H7 (cell line): Measurements from ENCODE around the gene PPP1CA. TPM values are rescaled to one million over a fixed set of nuclear protein-coding genes. Genes with fewer than 3 reads are reported as not detected.
"Not testable (repeated sequence)": the region's sequence is repeated elsewhere in the genome, so short reads cannot be mapped to it uniquely, and the experiment has no call there.

ENCODE experiments used
- DNase-seq: peaks from one replicate; pipeline ENCODE4 v3.0.0; 2012
- H3K27me3 ChIP-seq: 2 replicates; pipeline ENCODE4 v1.6.0; 2011; ENCODE audit warnings: mild to moderate bottlenecking, low read length; ENCODE audit not compliant: control insufficient read depth, insufficient read depth
- H3K36me3 ChIP-seq: replicated peaks from 2 replicates; pipeline ENCODE4 v1.5.1; 2011; ENCODE audit warnings: low read length; ENCODE audit not compliant: control insufficient read depth, insufficient read depth
- H3K4me3 ChIP-seq: 2 replicates; pipeline ENCODE4 v1.5.1; 2011; ENCODE audit warnings: low read depth, mild to moderate bottlenecking, control low read depth, low read length, moderate library complexity; ENCODE audit not compliant: insufficient read depth
- total RNA-seq: library from RNA; depleted of rRNA; stranded (reverse); fragments of >200 nt; shearing (Covaris generic); gene quantifications from 2 replicates; pipeline ENCODE4 v1.2.3, GENCODE V29; 2014

PPP1CA gene
- total RNA-seq, 1 experiment from 2014 or later = 314 TPM

GRCh38 chr11:67405688-67406339 is 4.2 kb upstream of the PPP1CA start:
- Histone ChIP-seq H3K4me3 (no peak overlapping the region), H3K36me3 (no peaks in the 10 kb centered on the region), H3K27me3 (no peaks in the 10 kb centered on the region)
- no peak for DNase-seq

- no peak overlapping the region for H3K4me3 ChIP-seq
- H3K36me3 ChIP-seq = peaks cover 3% of the 10 kb centered on the region
- DNase-seq = no peak
- no peaks in the 10 kb centered on the region for H3K27me3 ChIP-seq
Observed at GRCh38 chr11:67405196-67405567, 3.5 kb upstream of the PPP1CA start.

GRCh38 chr11:67404515-67405195 is 3.0 kb upstream of the PPP1CA start:
- no peaks in the 10 kb centered on the region for H3K27me3 ChIP-seq
- H3K4me3 ChIP-seq = no peak overlapping the region
- no peak for DNase-seq
- H3K36me3 ChIP-seq = peaks cover 4% of the 10 kb centered on the region

GRCh38 chr11:67403085-67403484 is 1.4 kb upstream of the PPP1CA start:
- not testable (repeated sequence) for DNase-seq, H3K4me3 ChIP-seq, H3K27me3 ChIP-seq
- H3K36me3 ChIP-seq = peaks cover 13% of the 10 kb centered on the region

- H3K27me3 ChIP-seq, DNase-seq: not testable (repeated sequence)
- Histone ChIP-seq H3K36me3 (peaks cover 19% of the 10 kb centered on the region), H3K4me3 (0 out of 2 replicates have a peak overlapping the region, but pooled peaks have one; percentile 9)
Observed at GRCh38 chr11:67402192-67402839, 658 bp upstream of the PPP1CA start.

GRCh38 chr11:67400942-67401494 is 640 bp downstream of the PPP1CA start:
- H3K4me3 ChIP-seq = peak overlapping the region; percentile 82
- no peaks in the 10 kb centered on the region for H3K27me3 ChIP-seq
- peaks cover 19% of the 10 kb centered on the region for H3K36me3 ChIP-seq
- no peak for DNase-seq

GRCh38 chr11:67400251-67400941 is 1.3 kb downstream of the PPP1CA start:
- H3K4me3 ChIP-seq = peak overlapping the region; percentile 82
- peaks cover 21% of the 10 kb centered on the region for H3K36me3 ChIP-seq
- no peaks in the 10 kb centered on the region for H3K27me3 ChIP-seq
- no peak for DNase-seq

GRCh38 chr11:67398661-67399563 is 2.7 kb downstream of the PPP1CA start:
- H3K4me3 ChIP-seq = no peak overlapping the region
- peaks cover 23% of the 10 kb centered on the region for H3K36me3 ChIP-seq
- no peaks in the 10 kb centered on the region for H3K27me3 ChIP-seq
- no peak for DNase-seq

GRCh38 chr11:67397986-67398660 is 3.5 kb downstream of the PPP1CA start:
- H3K4me3 ChIP-seq = no peak overlapping the region
- peaks cover 27% of the 10 kb centered on the region for H3K36me3 ChIP-seq
- no peaks in the 10 kb centered on the region for H3K27me3 ChIP-seq
- no peak for DNase-seq

GRCh38 chr11:67397536-67397935 is 4.1 kb downstream of the PPP1CA start:
- no peak for DNase-seq
- Histone ChIP-seq H3K4me3 (no peak overlapping the region), H3K36me3 (peaks cover 27% of the 10 kb centered on the region), H3K27me3 (no peaks in the 10 kb centered on the region)

GRCh38 chr11:67396587-67397389 is 4.9 kb downstream of the PPP1CA start:
- Histone ChIP-seq H3K36me3 (peaks cover 27% of the 10 kb centered on the region), H3K27me3 (no peaks in the 10 kb centered on the region), H3K4me3 (no peak overlapping the region)
- no peak for DNase-seq

- Histone ChIP-seq H3K27me3 (no peaks in the 10 kb centered on the region), H3K36me3 (peaks cover 27% of the 10 kb centered on the region), H3K4me3 (no peak overlapping the region)
- DNase-seq = no peak
Observed at GRCh38 chr11:67396259-67396581, 5.4 kb downstream of the PPP1CA start.
